NAMALWA (cell line): ENCODE results near the gene PPP2R2D.
A peak's percentile ranks its signal among the peaks of the same experiment; 100 is the strongest.
"Not testable (repeated sequence)": the region's sequence is repeated elsewhere in the genome, so short reads cannot be mapped to it uniquely, and the experiment has no call there.

Source experiments
- DNase-seq: peaks from one replicate; pipeline ENCODE4 v3.0.0-alpha.2; 2015; ENCODE audit warnings: low spot score

The PPP2R2D gene

GRCh38 chr10:131977323-131978096 is 76.7 kb downstream of the PPP2R2D start:
- DNase-seq = no peak

GRCh38 chr10:131978366-131978765 is 77.6 kb downstream of the PPP2R2D start:
- no peak for DNase-seq

- no peak for DNase-seq
Measured at GRCh38 chr10:131978851-131979250, 78.0 kb downstream of the PPP2R2D start.

GRCh38 chr10:131979336-131979735 is 78.5 kb downstream of the PPP2R2D start:
- DNase-seq = no peak

GRCh38 chr10:131979821-131980270 is 79.0 kb downstream of the PPP2R2D start:
- DNase-seq = no peak

- DNase-seq = no peak
Measured at GRCh38 chr10:131980321-131980720, 79.5 kb downstream of the PPP2R2D start.

- DNase-seq = peak; percentile 40
Measured at GRCh38 chr10:131980761-131981428, 80.1 kb downstream of the PPP2R2D start.

GRCh38 chr10:131981429-131982184 is 80.8 kb downstream of the PPP2R2D start, which contains the start of gene BNIP3:
Gene BNIP3, minus strand, starts transcription at chr10:131981923. Its CDS starts 117 bp downstream, at chr10:131981806.
- peak; percentile 97 for DNase-seq

GRCh38 chr10:131982185-131982756 is 81.5 kb downstream of the PPP2R2D start:
- no peak for DNase-seq

- no peak for DNase-seq
Measured at GRCh38 chr10:131982796-131983195, 82.0 kb downstream of the PPP2R2D start.

GRCh38 chr10:131983780-131984179 is 83.0 kb downstream of the PPP2R2D start:
- no peak for DNase-seq

- DNase-seq = not testable (repeated sequence)
Measured at GRCh38 chr10:131986851-131987250, 86.0 kb downstream of the PPP2R2D start.

- DNase-seq = not testable (repeated sequence)
Measured at GRCh38 chr10:131987301-131987700, 86.5 kb downstream of the PPP2R2D start.

GRCh38 chr10:131987786-131988185 is 87.0 kb downstream of the PPP2R2D start:
- not testable (repeated sequence) for DNase-seq

GRCh38 chr10:131991726-131992125 is 90.9 kb downstream of the PPP2R2D start:
- no peak for DNase-seq

GRCh38 chr10:131993275-131993674 is 92.5 kb downstream of the PPP2R2D start:
- DNase-seq = no peak

GRCh38 chr10:131994435-131994834 is 93.6 kb downstream of the PPP2R2D start:
- no peak for DNase-seq

GRCh38 chr10:131996466-131997365 is 95.9 kb downstream of the PPP2R2D start:
- no peak for DNase-seq

GRCh38 chr10:131997366-131998049 is 96.7 kb downstream of the PPP2R2D start:
- no peak for DNase-seq

- DNase-seq = no peak
Measured at GRCh38 chr10:131998050-131998844, 97.4 kb downstream of the PPP2R2D start.
